HT1080 (cell line): ENCODE results near the gene CENPP. TPM values are rescaled to one million over a fixed set of nuclear protein-coding genes. Genes with fewer than 3 reads are reported as not detected.
A peak's percentile ranks its signal among the peaks of the same experiment; 100 is the strongest.

Experiments used
- DNase-seq: peaks from one replicate; pipeline ENCODE4 v3.0.0-alpha.2; 2015; ENCODE audit warnings: low read depth
- total RNA-seq: library from RNA; depleted of rRNA; stranded (reverse); fragments of >200 nt; shearing (Covaris generic); gene quantifications from 2 replicates; pipeline ENCODE4 v1.2.3, GENCODE V29; 2014

Gene CENPP
- total RNA-seq, 1 experiment from 2014 or later: 16.0 TPM

DNA sequence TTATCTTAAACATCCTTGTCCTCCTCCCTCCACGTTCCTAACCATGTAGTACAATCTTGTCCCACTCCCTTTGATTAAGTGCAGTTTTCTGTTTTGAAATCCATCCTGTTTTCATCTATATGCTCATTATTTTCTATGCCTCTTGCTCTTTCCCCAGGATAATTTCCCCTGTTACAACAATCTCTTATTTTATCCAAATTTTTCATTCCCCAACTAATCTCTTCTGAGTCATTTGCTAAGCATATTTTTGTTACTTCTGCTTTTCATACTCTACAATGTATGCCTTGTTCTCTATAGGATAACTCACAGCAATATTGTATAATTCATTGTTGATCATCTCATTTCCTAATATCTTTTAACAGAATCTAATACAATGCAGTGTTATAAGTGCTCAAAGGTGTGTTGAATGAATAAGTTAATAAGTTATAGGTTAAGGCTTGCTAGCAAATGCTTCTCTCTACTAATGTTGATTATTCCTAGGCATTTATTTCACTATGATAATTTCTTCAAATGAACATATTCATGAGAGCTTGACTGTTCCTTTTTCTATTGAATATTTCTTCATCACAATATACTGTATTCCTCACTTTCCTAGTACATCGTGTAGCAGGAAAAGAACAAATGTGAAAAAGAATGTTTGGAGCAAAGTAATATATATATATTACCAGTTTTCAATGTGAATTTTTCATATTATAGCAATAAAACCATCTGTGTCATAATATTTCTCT is 97.0 kb downstream of the CENPP start:
- no peak for DNase-seq

DNA sequence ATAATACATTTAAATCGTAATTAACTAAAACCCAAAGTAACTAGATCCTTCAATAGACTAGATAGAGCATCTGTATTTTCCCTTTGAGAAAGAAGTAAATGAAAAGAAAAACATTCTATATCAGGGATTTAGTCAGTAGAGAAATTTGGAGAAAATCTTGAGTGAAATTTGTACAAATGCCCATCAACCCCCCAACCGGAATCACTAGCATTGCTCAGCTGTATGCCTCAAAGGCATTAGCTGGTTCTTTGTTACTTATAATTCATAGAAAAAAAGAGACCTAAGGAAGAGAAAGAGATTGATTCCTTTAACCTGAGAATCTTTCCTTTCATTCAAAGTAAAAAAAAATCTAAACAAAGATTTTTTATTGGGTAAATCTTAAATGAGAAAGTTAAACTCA is 97.9 kb downstream of the CENPP start:
- DNase-seq: no peak

DNA sequence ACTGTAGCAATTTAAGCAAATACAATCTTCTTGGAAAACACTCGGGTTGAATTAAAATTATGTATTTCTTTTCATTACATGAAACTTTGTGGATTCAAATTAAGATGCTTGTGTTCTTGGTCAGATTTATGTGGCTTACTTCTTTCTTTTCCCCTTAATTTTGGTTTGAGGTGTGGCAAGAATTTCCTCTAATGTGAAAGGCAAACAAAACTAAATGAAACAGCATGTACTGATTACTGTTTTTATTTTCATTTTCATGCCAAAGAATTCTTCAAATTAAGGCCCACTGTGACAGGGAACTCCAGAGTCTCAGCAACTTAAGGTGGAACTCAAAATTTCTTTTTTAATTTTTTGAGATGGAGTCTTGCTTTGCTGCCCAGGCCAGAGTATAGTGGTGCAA is 98.6 kb downstream of the CENPP start, which contains the start of gene OMD:
TSS of gene OMD (minus strand) at position 132 of the 400 bp plus-strand sequence. CDS start 6,913 bp downstream, outside the sequence.
- no peak for DNase-seq

DNA sequence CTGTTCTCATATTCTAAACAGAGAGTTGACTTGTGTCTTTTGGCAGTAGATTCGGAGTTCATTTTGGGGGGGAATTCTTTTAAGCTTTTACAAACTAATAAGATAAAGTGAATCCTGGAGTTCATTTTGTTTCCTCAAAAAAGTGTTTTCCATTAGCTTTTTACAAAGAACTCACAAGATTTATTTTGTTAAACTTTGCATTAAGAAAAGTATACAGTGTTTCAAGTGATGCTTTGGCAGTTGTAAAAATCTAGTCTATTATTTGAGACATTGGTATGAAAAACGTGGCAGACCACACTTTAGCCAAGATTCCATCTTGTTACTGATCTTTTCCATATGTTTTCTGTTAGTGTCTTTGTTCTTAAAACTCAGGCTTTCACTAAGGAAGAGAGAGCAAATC is 99.7 kb downstream of the CENPP start:
- DNase-seq: no peak

DNA sequence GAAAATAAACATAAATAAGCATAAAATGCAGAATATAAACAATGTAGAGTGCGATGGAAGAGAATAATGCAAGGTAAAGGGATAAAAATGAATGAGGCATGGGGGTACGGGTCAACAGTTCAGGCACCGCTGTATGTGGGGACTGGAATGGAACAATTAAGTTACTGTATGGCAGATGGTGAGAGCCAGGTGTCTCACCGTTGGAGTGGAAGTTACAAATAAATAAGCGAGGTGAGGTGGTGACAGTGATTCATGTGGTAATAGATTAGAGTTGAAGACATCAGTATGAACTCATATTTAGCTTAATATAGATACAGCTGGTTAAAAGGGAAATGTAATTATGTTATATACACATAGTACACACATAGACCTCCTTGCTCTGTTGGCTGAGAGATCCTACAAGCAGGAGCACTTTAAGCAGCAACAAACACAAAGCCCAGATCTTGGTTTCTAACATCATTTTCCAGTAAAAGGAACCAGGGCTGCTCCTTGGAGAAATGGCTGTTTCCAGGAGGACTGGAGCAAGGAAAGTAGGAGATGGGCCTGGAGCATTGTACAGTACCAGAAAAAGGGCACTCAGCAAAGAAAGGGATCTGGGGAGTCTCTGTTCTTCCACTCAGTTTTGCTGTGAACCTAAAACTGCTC is 100.9 kb downstream of the CENPP start:
- no peak for DNase-seq

DNA sequence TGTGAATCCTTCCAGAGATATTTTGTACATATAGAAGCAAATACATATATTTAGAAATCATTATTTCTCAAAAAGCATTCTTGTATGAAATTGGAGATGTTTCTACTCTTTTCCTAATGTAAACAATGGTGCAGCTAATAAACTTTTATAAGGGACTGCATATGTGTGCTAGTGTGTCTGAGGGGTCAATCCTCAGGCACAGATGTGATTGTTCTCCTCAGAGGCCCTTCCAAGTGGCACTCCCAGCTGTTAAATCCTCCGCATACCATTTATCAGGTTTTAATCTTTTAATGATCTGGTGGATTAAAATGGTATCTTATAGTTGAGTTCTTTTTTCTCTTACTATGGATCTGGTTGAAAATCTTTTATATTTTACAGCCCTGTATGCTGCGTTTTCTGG is 104.1 kb downstream of the CENPP start:
- DNase-seq: no peak

DNA sequence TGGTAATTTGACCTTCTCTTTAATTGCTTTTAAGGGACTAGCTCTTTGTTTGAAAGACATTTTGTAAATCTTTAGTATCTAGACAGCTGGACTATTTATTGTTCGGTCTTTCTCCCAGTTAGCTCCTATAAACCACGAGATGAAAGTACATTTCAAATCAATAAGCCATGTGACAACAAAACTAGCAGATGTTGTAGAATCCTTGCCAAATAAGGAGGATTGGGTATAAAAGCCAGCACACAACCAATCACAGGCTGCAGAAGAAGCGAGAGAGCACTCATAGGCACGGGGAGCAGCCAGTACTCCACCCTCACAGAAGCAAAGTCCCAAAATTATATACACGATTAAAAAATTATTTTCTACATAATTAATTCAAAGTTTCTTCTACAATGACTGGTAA is 106.6 kb downstream of the CENPP start:
- no peak for DNase-seq

DNA sequence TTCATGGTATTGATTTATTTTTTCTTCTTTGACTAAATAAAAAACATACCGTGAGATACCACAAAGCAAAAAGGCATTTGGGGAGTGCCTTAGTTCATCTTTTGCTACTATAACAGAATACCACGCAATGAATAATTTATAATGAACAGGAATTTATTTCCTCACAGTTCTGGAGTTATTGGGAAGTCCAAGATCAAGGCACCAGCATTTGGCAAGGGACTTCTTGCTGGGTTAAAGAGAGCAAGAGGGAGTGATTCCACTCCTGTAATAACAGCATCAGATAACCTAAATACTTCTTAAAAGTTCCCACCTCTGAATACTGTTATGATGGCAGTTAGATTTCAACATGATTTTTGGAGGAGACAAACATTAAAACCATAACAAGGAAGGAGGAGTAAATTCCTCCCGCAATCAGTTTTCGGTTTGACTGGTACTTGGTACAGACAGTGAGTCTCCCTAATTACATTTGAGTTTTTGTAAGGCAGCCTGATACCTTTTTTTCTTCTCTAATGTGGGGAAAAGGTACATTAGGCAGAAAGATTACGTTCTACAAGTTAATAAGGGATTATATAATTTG is 107.3 kb downstream of the CENPP start:
- no peak for DNase-seq

DNA sequence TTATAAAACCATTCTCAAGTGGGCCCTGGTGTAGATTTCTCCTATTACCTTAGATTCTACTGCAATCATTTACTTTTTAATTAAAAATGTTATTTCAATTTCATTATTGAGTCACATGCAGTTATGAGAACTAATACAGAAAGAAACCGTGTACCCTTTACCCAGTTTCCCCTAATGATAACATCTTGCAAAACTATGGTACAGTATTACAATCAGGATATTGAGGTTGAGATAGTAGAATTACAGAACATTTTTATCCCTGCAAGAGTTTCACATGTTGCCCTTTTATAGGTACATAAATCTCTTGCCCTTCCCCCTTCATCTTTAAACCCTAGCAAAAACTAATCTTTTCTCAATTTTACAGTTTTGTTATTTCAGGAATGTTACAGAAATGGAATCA is 109.5 kb downstream of the CENPP start:
- no peak for DNase-seq

DNA sequence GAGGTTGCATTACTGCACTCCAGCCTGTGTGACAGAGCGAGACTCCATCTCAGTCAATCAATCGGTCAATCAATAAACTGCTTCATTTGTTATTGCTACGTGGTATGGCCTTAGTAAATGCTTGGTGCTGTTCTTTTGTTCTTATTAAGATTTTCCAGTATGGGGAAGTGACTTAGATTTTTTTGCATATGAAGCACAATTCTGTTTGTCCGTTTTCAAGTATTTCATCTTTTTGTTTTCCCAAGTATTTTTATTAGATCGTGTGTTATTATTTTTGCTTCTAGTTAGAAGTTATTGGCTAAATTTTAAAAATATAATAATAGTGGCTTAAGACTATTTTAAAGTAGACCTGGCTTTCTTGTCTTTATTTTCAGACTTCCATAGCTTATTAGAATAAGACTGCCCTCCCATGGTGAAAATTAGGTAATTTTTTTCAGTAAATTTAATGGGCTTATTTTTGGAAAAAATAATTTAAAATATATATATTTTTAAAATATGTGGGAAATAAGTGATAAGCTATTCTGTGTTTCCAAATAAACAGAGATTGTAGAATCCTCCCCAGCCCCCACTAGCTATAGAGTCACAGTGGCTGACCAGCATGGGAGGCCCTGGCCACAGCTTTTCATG is 113.3 kb downstream of the CENPP start:
- no peak for DNase-seq

DNA sequence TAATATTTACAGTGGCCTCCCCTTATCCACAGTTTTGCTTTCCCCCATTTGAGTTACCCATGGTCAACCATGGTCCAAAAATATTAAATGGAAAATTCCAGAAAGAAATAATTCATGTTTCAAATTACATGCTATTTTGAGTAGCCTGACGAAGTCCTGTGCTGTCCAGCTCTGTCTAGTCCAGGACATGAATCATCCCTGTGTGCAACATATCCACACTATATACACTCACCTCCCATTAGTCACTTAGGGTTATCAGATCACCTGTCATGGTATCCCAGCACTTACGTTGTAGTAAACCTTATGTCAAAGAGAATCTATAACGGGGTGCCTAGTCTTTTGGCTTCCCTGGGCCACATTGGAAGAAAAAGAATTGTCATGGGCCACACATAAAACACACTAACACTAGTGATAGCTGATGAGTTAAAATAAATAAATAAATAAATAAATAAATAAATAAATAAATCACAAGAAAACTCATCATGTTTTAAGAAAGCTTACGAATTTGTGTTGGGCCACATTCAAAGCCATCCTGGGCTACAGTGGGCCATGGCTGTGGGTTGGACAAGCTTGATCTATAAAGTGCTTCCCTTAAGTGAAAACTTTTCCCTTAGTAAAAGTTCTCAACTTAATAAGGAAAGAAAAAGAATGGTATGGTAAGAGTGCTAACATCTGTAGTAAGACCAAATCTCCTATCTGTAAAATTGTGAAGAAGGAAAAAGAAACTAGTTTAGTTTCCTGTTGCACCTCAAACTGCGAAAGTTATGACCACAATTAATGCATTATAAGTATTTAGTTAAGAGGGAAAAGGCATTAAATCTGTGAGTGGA is 114.4 kb downstream of the CENPP start:
- DNase-seq: peak; percentile 82

DNA sequence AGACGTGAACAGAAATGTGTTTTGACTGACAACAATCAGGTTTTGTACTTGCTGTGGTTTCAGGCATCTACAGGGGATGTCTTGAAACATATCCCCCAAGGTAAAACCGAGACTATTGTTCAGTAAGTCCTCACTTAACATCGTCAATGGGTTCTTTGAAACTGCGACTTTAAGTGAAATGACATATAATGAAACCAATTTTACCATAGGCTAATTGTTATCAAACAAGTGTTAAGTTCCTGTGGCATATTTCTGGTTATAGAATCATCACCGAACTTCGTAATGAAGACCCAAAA is 114.9 kb downstream of the CENPP start:
- DNase-seq: no peak

DNA sequence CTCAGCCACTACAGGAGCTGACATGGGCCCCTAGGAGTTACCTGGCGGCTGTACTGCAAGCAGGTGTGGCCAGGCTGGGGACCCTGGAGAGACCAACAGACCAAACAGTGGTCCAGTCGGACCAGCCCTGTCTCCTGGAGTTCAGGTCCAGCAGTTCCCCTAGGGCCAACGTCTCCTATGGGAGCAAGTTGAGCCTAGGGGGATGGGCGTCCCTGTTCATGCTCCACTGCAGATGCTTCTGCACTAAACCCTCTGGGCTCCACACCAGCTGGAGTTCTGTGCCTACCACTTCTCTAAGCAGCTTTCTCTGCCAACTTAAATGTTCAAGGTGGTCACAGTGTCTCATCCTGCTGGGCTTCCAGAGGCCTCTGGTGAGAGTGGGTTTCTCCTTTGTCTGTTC is 119.1 kb downstream of the CENPP start:
- no peak for DNase-seq

DNA sequence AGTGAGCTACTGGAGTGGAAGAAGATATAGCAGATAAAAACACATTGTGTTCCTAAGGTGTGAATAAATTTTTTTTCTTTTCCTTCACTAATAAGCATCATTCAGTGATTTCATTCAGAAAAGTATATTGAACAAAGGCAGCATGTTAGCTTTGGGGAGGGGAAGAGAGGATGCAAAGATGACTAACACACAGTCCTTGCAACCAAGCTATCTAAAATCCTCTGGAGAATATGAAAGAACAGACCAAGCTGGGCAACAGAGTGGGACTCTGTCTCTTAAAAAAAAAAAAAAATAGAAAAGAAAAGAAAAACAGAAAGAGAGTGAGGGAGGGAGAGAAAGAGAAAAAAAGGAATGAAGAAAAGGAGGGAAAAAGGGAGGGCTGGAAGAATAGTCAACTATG is 120.8 kb downstream of the CENPP start:
- peak; percentile 21 for DNase-seq

DNA sequence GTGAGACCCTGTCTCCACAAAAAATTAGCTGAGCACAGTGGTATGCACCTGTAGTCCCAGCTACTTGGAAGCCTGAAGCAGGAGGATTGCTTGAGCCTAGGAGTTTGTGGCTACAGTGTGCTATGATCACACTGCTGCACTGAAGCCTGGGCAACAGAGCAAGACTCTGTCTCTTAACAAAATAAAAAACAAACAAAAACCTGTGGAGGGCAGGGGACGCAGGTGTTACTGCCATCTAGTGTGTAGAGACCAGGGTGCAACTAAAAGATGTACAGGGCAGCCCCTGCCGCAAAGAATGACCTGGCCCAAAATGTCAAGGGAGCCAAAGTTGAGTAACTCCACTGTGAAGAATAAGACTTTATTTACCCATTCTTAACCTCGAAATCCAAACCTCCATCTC is 129.5 kb downstream of the CENPP start:
- DNase-seq: peak; percentile 8

DNA sequence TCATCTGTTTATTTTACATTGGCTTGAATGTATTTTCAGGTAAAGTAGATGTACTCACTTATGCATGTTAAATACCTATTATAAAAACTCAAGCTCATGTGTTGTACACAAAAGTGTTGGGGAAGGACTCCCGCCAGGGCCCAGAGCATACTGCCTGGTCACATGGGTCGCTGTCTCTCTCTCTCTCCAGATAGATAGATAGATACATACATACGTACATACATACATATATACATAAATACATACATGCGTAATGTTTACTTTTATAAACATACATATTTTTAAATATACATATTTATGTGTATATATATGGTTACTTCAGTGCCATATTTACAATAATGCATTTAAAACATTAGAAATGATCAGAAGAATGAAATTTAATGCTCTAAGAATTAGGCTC is 131.8 kb downstream of the CENPP start:
- DNase-seq: no peak

DNA sequence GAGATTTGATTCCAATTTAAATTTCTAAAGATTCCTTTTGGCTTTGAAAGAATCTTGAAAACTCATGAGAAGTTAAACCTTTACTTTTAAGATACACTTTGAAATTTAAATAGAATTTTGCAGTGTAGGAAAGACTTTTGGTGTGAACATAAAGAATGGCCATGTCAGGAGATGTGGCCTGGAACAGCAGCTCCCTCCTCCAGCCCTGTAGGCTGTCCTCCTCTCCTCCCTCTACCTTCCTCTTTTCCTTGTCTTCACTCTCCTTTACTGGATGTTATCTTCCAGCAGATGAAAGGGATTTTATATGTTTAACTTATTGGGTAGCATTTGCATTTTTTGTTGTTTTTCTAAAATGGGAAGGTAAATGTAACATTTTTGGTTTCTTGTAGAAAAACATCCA is 137.6 kb downstream of the CENPP start:
- DNase-seq: no peak

DNA sequence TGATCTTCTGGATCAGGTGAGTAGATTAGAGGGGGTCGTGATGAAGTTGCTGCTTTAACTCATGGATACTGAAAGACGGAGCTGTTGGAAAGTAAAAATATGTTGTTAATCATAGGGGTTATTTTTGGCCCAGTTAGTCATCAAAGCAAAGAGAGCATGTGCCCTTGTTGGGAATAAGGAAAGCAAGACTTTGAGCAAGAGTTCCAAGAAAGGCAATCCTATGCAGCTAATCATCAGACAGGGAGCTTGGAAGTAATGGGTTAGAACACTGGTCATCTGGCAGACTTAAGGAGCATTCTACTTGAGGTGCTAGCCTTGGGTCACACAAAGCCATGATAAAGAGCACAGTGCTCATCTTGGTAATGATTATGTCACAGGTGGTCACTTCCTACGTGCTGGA is 138.2 kb downstream of the CENPP start:
- DNase-seq: peak; percentile 76

DNA sequence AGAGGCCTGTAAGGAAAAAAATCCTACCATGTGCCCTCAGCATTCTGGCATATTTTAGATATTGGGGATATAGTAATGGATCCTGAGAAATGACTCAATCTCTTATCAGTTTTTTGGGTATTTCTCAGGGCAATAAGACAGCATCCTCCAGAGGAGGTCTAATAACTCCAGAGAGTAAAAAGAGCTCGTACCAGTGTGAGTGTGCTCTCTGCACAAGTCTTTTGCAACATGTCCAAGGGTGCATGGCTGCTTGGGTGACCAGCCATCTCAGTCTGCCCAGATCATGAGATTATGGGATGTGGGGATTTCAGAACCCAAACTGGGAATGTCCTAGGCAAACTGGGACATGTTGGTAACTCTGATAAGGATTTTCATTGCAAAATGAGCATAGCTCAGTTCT is 141.3 kb downstream of the CENPP start:
- DNase-seq: no peak

DNA sequence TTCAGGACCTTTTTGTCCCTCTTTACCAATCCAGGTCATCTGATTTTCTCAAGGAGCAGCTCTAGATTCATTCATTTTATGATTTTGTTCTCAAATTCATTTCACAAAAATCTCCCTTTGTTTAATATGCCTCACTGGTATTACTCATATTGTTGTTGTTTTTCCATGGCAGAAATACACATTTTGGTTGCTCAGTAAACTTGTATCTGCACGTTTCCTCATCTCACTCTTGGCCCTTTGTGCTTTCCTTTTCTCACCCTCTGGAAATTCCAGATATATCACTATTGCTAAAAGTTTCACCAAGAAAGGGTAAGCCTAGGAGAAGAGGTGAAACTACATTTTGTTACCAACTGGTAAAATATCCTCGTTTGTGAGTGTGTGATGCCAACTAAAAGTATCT is 141.8 kb downstream of the CENPP start:
- no peak for DNase-seq

DNA sequence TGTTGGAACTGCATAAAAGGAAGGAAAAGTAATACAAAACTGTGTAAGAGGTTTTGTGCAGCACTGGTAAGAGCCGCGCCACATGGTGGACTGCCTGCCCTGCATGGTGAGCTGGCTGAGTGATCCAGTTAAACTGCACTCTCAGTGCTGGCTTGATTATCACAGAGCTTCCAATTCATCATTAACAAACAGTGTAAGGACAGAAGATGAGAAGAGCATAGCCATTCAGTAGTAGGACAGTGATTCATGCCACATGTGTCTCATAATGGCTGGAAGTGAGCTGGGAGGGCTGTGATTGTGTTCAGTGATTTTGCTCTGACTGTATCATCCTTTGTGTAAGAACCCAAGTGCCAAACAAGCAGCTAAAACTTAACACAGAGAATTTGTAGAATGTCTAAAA is 142.5 kb downstream of the CENPP start:
- DNase-seq: peak; percentile 55

DNA sequence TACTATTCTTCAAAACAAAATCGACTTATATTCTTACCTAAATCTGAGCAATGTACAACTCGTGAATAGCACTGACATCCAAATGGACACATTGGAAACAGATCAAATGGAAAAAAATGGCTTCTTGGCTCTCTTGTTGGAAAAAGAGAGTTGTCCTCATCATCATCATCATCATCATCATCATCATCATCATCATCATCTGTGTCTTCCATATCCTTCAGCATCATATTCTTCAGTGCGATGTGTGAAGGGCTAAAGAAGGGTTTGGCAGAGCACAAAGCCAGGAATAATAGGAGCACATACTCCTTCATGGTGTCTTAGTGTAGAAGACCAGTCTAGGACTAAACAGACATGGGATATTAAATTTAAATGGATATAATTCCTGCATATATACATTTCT is 148.8 kb downstream of the CENPP start:
- DNase-seq: no peak
